GM12865 (cell line): ENCODE results near the gene RREB1.

Source experiments
- DNase-seq: peaks from one replicate; pipeline ENCODE4 v3.0.0; 2010; ENCODE audit warnings: low read depth
- H3K4me3 ChIP-seq: 2 replicates; pipeline ENCODE4 v1.5.1; 2011; ENCODE audit warnings: mild to moderate bottlenecking, low read depth, low read length, control low read depth
- TF ChIP-seq, protein P1 (sequence below): IDR thresholded peaks from 2 replicates; pipeline ENCODE4 v1.5.1; 2011; ENCODE audit warnings: low read length, control low read depth, low read depth, inconsistent platforms; ENCODE audit not compliant: insufficient read depth; ENCODE audit errors: missing control alignments

Gene RREB1

DNA sequence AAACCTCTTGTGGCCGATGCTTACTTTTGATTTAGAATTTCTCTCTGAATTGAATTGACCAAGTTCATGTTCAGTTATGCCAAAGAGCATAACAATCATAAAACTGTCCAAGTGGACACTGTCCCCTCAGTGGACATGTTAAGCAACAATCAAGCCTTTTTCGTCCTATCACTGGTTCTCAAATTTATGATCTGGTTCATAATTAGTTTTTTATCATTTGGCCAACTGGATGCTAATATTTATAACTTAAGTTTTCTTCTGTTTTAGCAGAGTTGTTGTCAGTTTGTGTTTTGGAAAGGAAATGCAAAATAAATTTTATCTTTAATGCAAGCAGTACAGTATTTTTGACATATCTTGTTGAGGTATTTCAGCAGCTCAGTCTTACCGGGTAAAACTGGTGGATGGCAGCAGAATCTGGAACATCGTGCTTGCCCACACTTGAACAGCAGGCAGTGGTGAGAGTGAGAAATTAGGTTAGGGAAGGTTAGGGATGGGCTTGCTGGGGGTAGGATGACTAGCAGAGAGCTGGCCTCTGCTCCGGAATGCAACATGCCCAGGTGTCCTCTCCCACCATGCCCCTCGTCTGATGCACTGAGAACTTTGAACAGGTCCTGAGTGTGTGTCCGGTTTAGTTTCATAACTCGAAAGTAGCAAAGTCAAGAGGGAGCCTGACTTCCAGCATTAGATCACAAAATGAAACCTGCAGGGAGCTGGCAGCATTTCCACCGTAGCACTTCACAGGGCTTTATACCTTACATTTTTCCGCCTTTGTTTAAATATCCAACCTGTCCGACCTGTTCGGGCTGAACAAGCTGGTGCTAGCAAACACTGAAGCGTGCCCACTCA is 93.1 kb downstream of the RREB1 start:
- TF ChIP-seq, protein P1, sequence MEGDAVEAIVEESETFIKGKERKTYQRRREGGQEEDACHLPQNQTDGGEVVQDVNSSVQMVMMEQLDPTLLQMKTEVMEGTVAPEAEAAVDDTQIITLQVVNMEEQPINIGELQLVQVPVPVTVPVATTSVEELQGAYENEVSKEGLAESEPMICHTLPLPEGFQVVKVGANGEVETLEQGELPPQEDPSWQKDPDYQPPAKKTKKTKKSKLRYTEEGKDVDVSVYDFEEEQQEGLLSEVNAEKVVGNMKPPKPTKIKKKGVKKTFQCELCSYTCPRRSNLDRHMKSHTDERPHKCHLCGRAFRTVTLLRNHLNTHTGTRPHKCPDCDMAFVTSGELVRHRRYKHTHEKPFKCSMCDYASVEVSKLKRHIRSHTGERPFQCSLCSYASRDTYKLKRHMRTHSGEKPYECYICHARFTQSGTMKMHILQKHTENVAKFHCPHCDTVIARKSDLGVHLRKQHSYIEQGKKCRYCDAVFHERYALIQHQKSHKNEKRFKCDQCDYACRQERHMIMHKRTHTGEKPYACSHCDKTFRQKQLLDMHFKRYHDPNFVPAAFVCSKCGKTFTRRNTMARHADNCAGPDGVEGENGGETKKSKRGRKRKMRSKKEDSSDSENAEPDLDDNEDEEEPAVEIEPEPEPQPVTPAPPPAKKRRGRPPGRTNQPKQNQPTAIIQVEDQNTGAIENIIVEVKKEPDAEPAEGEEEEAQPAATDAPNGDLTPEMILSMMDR: no peak
- no peak overlapping the region for H3K4me3 ChIP-seq
- no peak for DNase-seq

DNA sequence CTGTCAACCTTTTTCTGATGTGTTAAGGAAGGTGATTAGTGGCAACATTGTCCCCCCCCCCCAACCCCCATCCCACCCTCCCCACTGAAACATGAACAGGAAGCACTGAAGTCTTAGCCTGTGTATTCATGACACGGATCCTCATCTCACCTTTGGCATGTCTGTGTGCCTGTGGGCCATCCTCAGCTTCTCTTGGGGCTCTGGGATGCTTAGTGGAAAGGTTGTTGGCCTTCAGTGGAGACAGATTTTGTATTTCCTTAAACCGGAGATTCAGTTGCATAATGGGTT is 93.6 kb downstream of the RREB1 start:
- DNase-seq: no peak
- TF ChIP-seq, protein P1: no peak
- H3K4me3 ChIP-seq: no peak overlapping the region

DNA sequence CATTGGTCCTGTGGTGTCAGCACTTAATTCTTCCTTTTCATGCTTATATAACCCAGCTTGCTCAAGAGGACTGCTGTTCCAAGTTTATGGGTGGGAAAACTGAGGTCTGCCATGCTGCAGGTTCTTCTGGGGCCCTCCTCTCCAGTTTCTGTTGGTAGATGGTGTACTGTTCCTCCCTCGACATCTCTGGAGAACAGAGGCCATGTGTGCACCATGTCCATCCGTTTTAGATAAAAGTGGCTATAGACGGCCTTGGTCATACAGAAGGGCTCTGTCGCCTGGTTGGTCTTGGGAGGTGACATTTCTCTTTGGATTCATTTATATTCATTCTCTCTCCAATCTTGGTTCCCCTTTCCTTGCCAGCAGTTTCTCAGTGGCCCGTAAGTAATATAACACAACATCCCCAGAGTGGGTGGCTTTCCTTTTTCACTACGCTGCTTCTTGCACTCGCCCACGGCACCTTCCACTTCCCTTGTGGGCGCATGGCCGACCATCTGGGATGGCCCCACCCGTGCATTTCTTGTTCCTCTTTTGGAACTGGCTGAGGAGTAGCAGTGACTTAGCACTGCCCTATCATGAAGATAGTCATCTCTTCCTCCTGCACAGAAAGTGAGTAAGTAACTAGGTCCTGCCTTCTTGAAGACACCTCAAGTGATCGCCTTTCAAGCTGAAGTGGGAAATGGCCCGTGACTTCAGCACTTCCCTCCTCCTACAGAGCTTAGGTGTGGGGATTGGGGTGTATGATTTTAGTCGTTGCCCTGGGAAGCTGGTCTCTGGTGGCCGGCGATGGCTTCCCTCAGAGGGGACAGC is 94.2 kb downstream of the RREB1 start:
- peak; percentile 84 for DNase-seq
- TF ChIP-seq, protein P1: no peak
- H3K4me3 ChIP-seq: no peak overlapping the region

DNA sequence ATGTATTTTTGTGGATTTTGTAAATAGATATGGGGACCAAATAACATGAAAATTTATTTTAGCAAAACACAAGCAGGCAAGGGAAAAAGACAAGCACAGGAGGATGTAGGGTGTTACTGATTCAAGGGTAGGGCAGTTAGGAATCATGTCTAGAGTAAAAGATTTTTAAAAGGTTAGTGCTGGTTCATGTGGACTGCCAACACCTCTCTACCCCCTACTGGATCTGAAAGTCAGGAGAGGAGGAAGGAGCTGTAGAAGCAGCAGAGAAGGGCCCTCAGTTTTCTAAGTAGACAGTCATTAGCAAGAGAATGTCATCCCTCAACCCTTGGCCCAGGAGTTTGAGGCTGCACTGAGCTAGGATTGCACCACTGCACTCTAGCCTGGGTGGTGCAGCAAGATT is 95.2 kb downstream of the RREB1 start:
- no peak for DNase-seq
- H3K4me3 ChIP-seq: no peak overlapping the region
- TF ChIP-seq, protein P1: no peak

DNA sequence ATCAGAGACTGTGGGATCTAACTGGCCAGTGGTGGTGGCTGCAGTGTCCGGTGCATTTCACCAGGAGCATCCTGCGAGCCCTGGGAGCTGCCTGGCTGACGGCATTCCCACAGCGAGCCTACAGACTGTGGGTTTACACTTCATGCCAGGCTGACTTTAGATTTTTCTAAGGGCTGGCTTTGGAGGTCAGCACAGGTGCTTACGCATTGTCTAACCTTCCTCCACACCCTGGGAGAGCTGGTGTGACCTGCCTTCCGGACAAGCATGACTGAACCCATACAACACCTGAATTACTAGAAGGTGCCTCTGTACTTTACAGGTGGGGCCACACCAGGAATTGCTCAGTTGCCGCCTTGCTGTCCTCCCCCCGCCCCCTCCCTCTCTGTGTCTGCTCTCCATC is 96.2 kb downstream of the RREB1 start:
- TF ChIP-seq, protein P1: no peak
- no peak overlapping the region for H3K4me3 ChIP-seq
- no peak for DNase-seq

DNA sequence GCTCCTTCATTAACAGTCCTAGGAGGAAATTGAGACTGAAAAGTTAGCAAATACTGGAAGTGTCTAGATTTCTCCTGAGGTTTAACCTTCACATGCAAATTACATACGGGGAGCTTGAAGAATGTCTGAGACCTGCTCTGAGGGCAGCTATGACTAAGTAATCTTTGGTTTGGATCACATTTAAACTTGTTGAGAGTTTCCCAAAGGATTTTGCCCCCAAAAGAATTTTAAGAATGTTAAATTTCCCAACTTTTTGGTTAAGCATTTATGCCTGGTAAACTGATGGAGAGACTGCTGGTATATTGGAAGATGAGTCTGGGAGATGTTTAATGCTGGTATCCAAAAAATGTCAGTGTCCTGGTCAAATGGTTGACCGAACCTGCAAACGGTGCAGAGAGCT is 97.0 kb downstream of the RREB1 start:
- DNase-seq: no peak
- TF ChIP-seq, protein P1: no peak
- H3K4me3 ChIP-seq: no peak overlapping the region
